HG02852 (cell line): ENCODE results near the gene RRP1.
"Not testable (repeated sequence)": the region's sequence is repeated elsewhere in the genome, so short reads cannot be mapped to it uniquely, and the experiment has no call there.

ENCODE experiments used
- ATAC-seq: cut with Tn5 transposase; IDR thresholded peaks from one replicate; pipeline ENCODE4 v1.9.1; 2021; ENCODE audit warnings: mild to moderate bottlenecking, moderate library complexity; ENCODE audit not compliant: unreplicated experiment

Gene RRP1

DNA sequence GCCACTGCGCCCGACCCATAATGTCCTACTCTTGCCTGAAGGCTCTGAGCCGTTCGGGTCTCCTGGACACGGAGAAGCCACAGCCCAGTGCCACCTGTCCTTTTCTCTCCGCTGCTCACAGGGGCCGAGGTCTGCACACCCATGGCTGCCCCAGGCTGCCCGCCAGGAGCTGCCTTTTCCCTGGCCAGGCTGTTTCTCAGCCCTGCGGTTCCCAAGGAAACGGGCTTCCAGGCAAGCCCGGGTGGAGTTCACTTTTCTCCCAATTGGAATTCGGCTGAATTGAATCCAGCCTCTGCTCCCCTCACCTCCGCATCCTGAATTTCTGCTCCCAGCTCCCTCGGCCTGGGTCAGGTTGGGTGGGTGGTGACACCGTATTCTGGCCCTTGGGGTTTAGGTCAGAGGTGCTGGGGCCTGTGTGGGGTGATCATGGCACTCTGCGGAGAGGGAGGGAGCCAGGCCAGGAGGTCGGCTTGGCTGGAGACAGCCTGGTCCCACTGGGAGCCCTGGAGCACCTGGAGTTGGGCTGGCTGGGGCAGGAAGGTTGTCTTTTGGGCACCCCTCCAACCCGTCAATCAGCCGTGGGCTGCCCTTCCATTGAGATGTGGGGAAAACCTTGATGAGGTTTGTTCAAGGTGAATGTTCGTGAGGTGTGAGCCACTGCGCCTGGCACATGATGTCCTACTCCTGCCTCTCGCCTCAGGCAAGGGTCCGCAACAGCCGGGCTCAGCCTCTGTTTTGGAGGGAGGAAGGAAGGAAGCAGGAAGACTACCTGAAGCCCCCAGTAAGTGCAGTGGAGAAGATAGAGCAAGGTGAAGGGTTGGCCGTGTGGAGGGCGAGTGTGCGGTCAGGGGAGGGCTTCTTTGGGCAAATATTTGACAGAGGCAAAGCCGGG, 25.1 kb downstream of the RRP1 start:
- ATAC-seq: no peak

DNA sequence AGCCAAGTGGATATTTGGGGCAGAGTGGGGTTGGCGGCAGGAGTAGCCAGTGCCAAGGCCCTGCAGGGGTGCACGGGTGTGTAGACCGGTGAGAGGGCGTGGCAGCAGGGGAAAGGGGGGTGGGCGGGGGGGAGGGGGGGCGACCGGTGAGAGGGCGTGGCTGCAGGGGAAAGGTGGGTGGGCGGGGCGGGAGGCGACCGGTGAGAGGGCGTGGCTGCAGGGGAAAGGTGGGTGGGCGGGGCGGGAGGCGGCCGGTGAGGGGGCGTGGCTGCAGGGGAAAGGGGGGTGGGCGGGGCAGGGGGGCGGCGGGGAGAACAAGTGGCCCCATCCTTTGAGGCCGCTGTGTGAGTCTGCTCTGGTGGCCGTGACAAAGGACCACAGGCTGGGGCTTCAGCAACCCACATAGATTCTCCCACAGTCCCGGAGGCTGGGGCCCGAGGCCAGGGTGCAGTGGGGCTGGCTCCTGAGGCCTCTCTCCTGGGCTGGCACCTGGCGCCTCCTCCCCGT, 25.8 kb downstream of the RRP1 start:
- ATAC-seq: no peak

DNA sequence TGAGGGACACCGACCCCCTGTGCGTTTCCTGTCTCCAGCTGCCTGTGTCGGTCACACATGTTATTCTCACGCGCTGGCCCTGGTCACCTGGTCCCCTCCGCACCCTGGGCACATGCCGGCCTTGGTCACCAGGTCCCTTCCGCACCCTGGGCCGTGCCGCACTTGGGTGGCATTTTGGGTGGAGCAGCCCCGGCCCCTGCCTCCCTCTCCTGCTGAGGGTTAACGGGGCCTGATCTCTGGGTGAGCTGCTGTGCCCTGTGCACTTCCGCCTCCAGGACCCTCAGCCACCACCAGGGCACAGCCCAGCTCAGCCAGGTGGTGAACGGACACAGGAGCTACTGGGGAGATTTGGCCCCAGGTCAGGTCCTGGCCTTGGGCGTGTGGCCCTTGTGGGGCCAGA, 26.6 kb downstream of the RRP1 start:
- no peak for ATAC-seq

DNA sequence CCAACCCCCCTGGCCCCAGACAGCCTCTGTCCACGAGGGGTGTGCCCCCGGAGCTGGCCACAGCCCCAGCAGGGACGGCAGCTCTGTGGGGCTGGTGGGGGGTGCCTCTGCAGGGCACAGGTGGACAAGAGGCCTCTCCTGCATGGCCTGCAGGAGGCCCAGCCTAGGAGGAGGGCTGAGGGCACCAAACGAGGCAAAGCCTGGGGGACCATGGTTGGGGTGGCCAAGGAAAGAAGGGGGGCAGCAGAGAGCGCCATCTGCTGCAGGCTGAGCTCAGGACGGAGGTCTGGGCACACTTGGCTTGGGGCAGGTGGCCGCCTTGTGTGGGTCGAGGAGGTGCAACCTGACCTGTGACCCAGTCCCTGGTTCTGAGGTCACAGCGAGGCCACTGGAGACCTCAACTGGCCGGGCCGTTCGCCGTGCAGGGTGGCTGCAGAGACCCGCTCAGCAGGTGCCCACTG, 27.3 kb downstream of the RRP1 start:
- ATAC-seq: no peak

DNA sequence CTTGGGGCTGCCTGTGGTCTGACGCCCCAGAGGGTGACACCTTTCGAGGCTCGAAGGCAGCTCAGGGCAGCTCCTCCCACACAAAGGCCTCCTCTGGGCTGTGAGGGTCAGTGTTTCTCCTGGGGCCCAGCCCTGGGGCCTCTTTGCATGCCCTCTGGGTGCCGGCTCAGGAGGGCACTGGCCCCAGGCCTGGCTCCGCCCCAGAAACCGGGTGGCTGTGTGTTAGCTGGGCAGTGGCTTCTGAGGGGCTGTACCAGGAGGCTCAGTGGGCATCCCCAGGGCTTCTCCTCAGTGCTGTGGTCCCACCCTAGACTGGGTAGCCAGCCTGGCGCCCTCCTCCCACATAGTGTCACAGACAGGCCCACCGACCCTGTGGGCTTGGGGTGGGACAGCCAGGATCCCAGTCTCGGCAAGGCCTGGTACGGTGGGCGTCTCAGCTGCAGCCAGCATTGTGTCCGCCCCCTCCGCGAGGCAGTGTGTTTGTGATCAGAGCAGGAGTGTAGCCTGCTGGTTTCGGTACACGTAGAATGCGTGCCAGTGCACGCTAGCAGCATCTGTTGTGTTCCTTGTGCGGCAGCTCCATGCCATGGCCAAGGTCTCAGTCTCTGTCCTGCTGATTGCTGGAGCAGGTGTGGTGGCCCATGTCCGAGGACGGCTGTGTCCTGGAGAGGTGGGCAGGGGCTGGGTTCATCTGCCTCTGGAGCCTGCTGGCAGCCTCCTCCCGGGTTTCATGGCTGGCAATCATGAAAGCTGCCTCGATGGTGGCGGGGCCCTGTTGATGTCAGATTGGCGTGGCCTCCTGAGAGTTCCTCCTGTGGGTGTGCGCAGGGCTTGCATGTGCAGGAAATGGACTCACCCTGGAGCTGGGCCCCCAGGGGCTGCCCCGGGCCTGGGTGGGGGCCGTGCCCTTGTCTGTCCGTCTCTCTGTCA, 28.0 kb downstream of the RRP1 start:
- ATAC-seq: no peak

DNA sequence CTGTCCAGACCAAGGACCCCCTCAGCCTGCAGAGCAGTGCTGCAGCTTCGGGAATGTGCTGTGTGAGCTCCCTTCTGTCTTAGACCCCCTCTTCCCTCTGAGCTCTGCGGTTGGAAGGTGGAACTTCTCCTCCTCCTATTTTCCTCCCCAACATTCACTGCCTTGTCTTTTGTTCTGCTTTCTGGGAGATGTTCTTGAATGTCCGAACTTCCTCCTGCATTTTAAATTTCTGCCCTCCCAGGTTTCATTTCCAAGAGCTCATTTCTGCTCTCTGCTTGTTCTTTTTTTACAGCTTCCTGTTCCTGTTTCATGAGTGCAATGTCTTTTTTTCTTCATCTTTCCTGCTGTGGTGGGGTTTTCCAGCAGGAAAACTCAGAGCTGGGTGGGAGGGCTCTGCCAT, 29.3 kb downstream of the RRP1 start:
- ATAC-seq: no peak

DNA sequence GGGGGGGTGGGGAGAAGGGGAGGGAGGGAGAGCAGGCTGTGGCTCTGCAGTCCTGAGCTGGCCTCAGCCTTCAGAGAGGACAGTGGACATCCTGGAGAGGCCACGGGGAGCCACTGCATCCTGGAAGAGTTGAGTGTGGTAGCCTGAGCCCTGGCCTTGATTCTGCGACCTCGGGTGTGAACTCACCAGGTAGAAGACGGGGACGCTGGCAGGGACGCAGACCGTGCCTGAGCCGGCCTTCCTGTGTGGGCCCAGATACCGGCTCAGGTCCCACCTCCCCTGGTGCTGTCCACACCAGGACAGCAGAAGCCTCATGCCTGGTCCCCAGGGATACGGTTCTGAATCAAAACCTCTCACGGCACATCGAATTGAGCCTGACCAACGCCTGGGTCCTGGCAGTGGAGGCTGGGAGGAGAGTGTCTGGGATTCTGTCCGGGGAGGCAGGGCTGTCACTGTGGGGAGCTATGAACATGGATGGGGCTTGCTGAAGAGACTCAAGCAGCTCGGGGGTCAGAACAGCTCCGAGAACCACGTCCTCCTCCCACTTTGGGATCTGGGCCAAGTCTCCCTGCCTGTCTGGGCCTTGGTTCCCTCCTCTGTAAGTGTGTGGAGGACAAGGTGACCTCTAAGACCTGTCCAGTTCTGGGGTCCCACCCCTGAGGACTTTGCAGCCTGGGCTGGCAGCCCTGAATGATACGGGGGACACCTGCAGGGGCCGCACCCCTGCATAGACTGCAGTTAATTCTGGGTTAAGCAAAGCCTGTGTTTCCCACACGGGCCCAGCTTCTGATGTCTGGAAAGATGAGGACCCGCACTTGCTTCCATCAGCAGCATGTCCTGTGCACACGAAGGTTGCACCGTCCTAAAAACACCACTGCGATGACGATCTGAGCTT, 30.4 kb downstream of the RRP1 start:
- ATAC-seq: no peak

DNA sequence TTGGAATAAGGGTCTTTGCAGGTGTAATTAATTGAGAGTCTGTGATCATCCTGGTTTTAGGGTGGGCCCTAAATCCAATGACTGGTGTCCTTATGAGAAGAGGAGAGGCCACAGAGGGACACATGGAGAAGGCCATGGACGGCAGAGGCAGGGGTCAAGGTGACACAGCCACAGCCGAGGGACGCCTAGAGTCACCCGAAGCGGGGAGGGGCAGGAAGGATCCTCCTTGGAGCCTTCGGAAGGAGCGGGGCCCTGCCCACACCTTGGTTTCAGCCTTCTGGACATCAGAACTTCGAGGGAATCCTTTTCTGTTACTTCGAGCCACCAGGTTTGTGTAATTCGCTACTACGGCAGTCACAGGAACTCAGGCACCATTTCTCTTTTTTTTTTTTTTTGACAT, 31.1 kb downstream of the RRP1 start:
- no peak for ATAC-seq

DNA sequence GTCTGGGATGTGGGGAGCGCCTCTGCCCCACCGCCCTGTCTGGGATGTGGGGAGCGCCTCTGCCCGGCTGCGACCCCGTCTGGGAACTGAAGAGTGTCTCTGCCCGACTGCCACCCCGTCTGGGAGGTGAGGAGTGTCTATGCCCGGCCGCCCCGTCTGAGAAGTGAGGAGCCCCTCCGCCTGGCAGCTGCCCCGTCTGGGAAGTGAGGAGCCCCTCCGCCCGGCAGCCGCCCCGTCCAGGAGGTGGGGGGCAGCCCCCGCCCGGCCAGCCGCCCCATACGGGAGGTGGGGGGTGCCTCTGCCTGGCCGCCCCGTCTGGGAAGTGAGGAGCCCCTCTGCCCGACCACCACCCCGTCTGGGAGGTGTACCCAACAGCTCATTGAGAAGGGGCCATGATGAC, 32.8 kb downstream of the RRP1 start:
- ATAC-seq: not testable (repeated sequence)

DNA sequence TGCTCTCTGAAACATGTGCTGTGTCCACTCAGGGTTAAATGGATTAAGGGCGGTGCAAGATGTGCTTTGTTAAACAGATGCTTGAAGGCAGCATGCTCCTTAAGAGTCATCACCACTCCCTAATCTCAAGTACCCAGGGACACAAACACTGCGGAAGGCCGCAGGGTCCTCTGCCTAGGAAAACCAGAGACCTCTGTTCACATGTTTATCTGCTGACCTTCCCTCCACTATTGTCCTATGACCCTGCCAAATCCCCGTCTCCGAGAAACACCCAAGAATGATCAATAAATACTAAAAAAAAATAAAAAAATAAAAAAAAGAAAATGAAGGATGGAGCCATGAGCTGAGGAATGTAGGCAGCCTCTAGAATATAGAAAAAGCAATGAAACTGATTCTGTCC, 33.4 kb downstream of the RRP1 start:
- not testable (repeated sequence) for ATAC-seq

DNA sequence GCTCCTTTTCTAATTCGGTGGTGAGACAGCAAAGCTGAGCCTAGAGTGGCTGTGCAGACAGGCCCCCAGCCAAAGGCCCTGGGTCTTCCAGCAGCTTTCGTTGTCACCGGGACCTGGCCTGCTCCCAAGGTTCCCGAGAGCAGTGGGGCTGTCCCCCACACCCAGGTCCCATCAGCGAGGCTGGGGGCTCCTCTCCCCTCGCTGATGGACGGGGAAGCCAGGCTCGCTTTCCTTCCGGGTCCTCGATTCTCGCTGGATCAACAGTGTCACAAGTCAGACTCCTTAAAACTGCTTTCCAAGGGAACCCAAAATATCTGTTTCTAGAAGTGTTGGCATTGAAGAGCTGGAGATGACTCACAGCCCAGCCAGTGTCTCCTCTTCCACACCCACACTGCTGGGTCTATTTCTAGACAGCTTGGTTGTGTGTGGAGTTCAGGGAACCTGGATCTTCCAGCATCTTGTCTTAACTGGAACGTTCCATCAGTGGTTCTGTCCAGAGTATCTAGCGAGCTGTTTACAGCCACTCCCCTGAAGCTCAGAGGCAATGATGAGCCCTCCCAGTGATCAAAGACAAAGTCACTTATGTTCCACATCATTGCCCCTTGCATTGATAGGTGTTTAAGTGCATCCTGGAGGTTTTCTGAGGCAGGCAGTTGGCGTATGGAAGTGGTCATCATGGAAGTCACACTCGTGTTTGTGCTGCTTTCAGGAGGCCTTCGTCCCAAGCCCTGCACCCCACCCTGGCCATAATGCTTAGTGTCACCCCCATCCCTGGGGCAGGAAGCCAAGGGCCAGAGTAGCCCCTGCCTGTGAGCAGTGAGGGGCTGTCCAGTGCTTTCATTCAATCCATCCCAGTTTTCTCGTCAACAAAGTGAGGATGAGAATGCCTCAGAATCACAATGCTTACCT, 35.2 kb downstream of the RRP1 start:
- no peak for ATAC-seq

DNA sequence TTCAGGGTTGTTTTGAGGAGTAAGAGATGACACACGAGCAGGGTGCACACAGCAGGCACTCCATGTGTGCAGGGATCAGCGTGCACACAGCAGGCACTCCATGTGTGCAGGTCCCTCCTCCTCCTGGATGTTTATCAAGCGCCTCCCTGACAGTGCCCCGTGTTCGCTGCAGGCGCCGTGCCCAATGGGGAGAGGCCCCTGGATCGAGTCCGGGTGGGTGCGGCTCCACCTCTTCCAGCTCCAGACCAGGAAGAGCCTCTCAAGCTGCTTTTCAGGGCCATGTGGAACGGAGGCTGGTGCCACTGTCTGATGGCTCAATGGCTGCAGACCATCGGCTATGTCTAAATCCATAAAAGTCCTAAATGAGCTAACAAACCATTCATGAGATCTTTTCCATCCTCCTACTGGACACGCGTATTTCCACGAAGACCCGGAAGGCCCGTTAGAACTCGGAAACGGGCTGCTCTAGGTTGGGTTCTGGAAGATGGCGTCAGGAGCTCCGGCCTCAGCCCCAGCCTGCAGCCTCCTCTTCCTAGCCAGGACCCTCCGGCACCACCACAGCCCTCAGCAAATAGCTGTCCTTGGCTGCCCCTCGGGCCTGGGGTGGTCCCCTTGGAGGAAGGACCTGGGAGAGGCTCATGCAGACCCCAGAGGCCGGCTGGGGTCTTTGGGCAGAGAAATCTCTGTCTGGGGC, 36.0 kb downstream of the RRP1 start:
- no peak for ATAC-seq

DNA sequence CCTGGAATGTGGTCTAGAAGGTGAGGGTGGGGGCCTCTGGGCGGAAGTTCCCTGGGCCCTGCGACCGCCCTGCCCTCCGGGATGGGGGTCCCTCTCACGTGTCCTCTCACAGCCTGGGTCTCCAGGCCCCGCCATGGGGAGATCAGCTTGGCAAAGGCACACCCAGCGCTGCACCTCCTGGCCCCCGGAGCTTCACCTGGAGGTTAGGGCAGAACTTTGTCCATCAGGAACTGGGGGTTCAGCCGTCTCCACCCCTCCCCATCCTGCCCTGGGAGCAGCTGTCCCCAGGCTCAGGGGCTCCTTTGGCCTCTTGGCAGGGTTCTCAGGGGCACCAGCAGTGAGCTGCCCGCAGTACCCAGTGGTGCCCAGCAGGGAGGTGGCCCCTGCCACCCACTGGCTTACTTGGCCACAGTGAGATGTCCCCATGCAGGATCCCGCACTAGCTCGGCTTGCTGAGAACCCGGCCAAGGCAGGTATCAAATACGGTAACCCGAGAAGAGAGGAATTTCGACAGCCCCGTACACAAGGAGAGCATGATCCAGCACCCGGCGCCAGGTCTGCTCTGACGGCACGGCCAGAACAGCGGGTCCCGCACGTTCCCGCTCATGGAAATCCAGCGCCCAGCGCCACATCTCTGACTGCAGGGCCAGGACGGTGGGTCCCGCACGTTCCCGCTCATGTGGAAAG, 36.7 kb downstream of the RRP1 start:
- ATAC-seq: no peak

DNA sequence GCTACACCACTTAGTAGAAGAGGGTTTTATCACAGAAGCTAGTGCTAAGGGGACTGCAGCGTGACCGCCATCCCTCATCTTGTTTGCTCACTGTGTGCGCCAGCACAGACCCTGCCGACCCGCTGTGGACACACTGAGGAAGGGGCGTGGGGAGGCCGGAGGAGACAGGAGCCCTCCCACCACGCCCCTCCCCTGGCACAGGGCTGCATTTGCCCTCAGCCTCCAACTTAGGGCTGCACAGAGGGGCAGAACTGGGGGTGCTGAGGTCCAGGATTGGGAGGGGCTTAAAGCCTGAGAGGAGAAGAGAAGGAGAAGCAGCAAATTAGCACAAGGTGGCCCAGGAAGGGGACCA, 37.2 kb downstream of the RRP1 start:
- ATAC-seq: no peak

DNA sequence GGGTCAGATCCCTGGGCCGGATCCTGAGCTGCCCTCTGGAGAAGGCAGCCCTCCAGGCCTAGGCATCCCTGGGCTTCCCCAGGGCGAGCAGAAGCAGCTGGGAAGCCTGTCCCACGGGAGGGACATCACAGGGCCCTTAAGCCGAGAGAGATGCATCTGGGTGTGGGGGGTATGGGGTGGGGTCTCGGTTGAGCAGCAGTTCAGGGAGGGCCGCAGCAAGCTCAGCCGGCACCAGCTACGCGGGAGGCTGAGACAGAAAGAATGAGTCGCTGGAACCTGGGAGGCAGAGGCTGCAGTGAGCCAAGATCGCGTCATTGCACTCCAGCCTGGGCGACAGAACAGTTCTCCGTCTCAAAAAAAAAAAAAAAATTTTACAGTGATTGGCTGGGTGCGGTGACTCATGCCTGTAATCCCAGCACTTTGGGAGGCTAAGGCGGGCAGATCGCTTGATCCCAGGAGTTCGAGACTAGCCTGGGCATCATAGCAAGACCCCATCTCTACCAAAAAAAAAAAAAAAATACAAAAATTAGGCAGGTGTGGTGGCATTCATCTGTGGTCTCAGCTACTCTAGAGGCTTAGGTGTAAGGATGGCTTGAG, 37.7 kb downstream of the RRP1 start:
- no peak for ATAC-seq

DNA sequence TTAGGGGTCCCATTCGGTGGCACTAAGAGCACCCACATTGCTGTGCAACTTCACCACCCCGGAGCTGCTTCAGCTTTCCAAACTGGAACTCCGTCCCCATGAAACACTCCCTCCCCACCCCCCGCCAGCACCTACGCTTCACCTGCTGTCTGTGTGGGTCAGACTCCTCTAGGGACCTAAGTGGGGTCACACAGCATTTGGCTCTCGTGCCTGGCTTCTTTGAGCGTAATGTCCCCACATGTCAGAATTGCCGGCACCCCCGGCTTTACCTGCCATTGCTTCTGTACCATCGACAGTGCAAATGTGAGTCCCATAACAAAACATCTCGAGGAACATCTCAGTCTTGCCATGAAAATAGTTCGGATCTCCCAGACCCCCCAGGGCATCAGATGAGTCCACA, 39.8 kb downstream of the RRP1 start:
- no peak for ATAC-seq

DNA sequence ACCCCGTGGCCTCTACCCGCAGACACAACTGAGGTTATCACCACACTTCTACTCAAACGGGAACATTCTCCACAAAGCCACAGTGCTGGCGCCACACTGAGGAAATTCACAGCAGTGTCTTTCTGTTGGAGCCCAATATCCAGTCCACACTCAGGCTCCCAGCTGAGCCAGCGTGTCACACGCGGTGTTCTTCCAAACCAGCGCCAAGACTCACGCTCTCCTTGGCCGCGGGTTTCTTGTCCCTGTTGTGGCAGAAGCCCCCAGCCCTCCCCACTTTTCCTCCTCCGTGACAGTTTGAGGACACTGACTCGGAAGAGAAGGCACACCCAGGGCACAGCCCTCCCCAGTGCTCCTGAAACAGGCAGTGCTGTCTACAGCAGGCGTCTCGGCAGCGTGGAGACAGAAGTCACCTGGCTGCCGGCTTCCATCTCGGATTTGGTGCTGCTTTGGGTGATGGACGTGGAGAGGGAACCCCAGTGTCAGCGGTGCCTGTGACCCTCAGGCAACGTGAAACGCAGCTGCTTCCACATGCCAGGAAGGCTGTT, 40.3 kb downstream of the RRP1 start:
- ATAC-seq: no peak

DNA sequence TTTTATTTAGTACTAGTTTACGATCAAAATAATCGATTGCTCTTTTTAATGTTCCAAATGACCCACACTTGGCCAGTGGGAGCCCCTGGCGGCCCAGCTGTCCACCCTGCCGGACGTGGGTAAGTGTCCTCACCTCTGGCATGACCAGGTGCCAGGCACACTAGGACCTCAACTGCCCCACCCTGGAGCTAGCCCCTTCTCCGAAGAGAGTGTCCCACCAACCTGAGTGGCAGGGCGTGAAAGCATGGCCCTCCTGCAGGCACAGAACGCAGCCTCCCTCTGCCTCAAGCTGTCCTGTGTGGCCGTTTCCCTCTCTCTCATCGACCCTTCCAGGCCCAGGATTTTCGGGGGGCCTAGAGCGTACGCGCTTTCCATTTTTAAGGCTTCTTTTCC, 42.8 kb downstream of the RRP1 start:
- ATAC-seq: no peak
